ENCODE data around the gene DUOXA1. TPM values are rescaled to one million over a fixed set of nuclear protein-coding genes. Genes with fewer than 3 reads are reported as not detected.

DUOXA1 gene, protein sequence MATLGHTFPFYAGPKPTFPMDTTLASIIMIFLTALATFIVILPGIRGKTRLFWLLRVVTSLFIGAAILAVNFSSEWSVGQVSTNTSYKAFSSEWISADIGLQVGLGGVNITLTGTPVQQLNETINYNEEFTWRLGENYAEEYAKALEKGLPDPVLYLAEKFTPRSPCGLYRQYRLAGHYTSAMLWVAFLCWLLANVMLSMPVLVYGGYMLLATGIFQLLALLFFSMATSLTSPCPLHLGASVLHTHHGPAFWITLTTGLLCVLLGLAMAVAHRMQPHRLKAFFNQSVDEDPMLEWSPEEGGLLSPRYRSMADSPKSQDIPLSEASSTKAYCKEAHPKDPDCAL
- total RNA-seq: not detected in 2 replicates

DNA sequence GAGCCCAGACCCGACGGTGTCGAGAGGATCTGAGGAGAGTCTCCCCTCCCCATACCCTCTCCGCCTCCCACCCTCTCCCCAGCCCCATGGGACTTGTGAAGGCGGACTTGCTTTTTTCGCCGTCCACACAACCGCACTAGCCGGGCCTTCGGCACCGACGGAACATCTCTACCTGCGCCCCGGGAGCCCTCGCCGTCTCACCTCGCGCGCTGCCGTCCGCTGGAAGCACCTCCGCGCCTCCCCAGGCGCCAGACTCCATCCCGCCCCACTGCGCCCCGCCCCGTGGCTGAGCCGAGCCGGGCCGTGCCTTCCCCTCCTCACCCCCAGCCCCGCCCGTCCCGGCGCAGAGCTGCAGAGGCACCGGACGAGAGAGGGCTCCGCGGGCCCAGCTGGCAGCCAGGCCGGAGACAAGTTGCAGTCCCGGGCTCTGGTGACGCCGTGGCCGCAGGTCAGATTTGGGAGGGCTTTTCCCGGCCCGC is at the start of gene DUOXA1, which contains the start of gene DUOX1:
TSS of gene DUOXA1 (minus strand) at position 229 of the 479 bp plus-strand sequence. CDS start 6,865 bp downstream, outside the sequence.
TSS of gene DUOX1 (plus strand) at position 344 of the 479 bp plus-strand sequence. CDS start 1,973 bp downstream, outside the sequence.

DNA sequence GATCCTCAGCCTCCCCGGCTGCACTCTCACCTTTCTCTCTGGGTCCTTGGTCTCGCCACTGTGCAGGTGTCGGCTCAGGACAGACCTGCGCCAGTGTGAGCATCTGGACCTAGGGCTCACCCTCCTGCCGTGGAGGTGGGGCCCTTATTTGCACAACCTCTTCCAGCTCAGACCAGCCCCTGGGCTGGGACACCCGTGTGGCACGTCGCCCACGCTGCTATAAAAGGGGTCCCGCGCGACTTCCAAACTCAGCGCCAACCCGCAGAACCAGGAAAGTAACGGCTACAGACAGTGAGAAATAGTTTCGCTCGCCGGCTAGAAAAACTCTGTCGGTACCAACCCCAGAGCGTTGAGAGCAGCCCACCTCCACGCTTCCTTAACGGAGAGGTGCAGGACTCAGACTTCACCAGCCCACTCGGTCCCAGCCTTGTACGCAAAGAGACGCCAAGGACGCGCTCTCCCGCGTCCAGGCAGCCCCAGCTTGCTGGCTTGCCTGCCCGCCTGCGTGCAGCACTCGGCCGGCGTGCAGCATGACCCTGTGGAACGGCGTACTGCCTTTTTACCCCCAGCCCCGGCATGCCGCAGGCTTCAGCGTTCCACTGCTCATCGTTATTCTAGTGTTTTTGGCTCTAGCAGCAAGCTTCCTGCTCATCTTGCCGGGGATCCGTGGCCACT is 15.5 kb downstream of the DUOXA1 start, which contains the start of the genes DUOX2 and DUOXA2:
TSS of gene DUOX2 (minus strand) at position 97 of the 675 bp plus-strand sequence. CDS start 761 bp downstream, outside the sequence.
TSS of gene DUOXA2 (plus strand) at position 251 of the 675 bp plus-strand sequence. CDS start at position 531, 280 bp downstream.

Other genes starting within 250 kb of the DUOXA1 start
- gene TERB2, start 173.2 kb downstream of the DUOXA1 start, total RNA-seq: not detected in 2 replicates
- 18.5 and 22.7 TPM in 2 replicates for gene SORD, start 106.7 kb downstream of the DUOXA1 start, total RNA-seq
- gene DUOX2, start 15.7 kb downstream of the DUOXA1 start, total RNA-seq: 0.13 TPM in 1 of 2 replicates, not detected in the other
- under 0.01 TPM in 1 of 2 replicates, not detected in the other for gene DUOXA2, start 15.6 kb downstream of the DUOXA1 start, total RNA-seq
- not detected in 2 replicates for gene DUOX1, start 115 bp upstream of the DUOXA1 start, total RNA-seq
- 3.2 and 15.4 TPM in 2 replicates for gene SHF, start 58.1 kb upstream of the DUOXA1 start, total RNA-seq
- gene SLC28A2, start 122.4 kb upstream of the DUOXA1 start, total RNA-seq: not detected in 2 replicates
- gene GATM, start 248.7 kb upstream of the DUOXA1 start, total RNA-seq: 0.13 and 0.96 TPM in 2 replicates